Mucosa of rectum (tissue), 2 donors: ENCODE measurements around the gene HLA-DMA.

ENCODE experiments used
- H3K27ac ChIP-seq, 2 donors: one replicate each; pipeline ENCODE4 v1.7.0; 2013; ENCODE audit warnings: inconsistent platforms in 2 of 2, low read depth in 2 of 2, low read length in 2 of 2
- H3K27me3 ChIP-seq, 2 donors: one replicate each; pipeline ENCODE4 v1.7.0; 2013; ENCODE audit warnings: low read length in 2 of 2; ENCODE audit not compliant: control insufficient read depth in 2 of 2, insufficient read depth in 2 of 2
- H3K36me3 ChIP-seq, 2 donors: one replicate each; pipeline ENCODE4 v1.7.0; 2013; ENCODE audit warnings: low read length in 2 of 2; ENCODE audit not compliant: control insufficient read depth in 2 of 2, insufficient read depth in 2 of 2
- H3K4me1 ChIP-seq, 2 donors: one replicate each; pipeline ENCODE4 v1.7.0; 2013; ENCODE audit warnings: low read length in 2 of 2, mild to moderate bottlenecking in 1 of 2; ENCODE audit not compliant: control insufficient read depth in 2 of 2, insufficient read depth in 2 of 2
- H3K4me3 ChIP-seq, 2 donors: one replicate each; pipeline ENCODE4 v1.7.0; 2013; ENCODE audit warnings: low read length in 2 of 2
- H3K9ac ChIP-seq, 2 donors: one replicate each; pipeline ENCODE4 v1.7.0; 2013; ENCODE audit warnings: low read length in 2 of 2, low read depth in 1 of 2, mild to moderate bottlenecking in 1 of 2
- H3K9me3 ChIP-seq, 2 donors: one replicate each; pipeline ENCODE4 v1.7.0; 2013; ENCODE audit warnings: low read length in 2 of 2; ENCODE audit not compliant: control insufficient read depth in 2 of 2
- donor health status: healthy.
- donor health status: Normal muscosa, but diverticular disease.

HLA-DMA gene

GRCh38 chr6:32952817-32953739, at the start of gene HLA-DMA:
HLA-DMA (minus strand) TSS chr6:32953097; CDS start chr6:32953036, 61 bp downstream.
- Histone ChIP-seq H3K4me1 (peaks cover 7 to 12% of the 10 kb centered on the region in 2 donors), H3K27me3 (no peaks in the 10 kb centered on the region), H3K27ac (peak within 1 kb of the TSS; percentile 74 to 76), H3K9me3 (no peaks in the 10 kb centered on the region), H3K9ac (peak within 1 kb of the TSS; percentile 64 to 65), H3K4me3 (peak within 1 kb of the TSS; percentile 59 to 70), H3K36me3 (no peaks in the 10 kb centered on the region)

- no peak overlapping the region for H3K4me3 ChIP-seq
- no peaks in the 10 kb centered on the region for H3K9me3 ChIP-seq
- H3K4me1 ChIP-seq, result no peaks in the 10 kb centered on the region
- H3K27me3 ChIP-seq, result peaks cover 0 to 17% of the 10 kb centered on the region in 2 donors
- H3K27ac ChIP-seq, result no peak overlapping the region
- H3K36me3 ChIP-seq, result no peaks in the 10 kb centered on the region
- H3K9ac ChIP-seq, result no peak overlapping the region
These were observed 48.8 kb upstream of the HLA-DMA start for GRCh38 chr6:33001685-33002084.

- no peaks in the 10 kb centered on the region for H3K4me1 ChIP-seq
- no peaks in the 10 kb centered on the region for H3K9me3 ChIP-seq
- no peak overlapping the region for H3K4me3 ChIP-seq
These were observed 47.2 kb upstream of the HLA-DMA start for GRCh38 chr6:33000055-33000454.

GRCh38 chr6:32995448-32995847, 42.6 kb upstream of the HLA-DMA start:
- Histone ChIP-seq H3K4me3 (no peak overlapping the region), H3K9me3 (no peaks in the 10 kb centered on the region), H3K4me1 (no peaks in the 10 kb centered on the region), H3K27ac (no peak overlapping the region), H3K9ac (no peak overlapping the region), H3K36me3 (no peaks in the 10 kb centered on the region), H3K27me3 (peaks cover 0 to 8% of the 10 kb centered on the region in 2 donors)

More at GRCh38 chr6:33000055-33000454, 47.2 kb upstream of the HLA-DMA start:
- no peak overlapping the region for H3K9ac ChIP-seq
- H3K27me3 ChIP-seq, result peaks cover 0 to 17% of the 10 kb centered on the region in 2 donors
- H3K36me3 ChIP-seq, result no peaks in the 10 kb centered on the region
- no peak overlapping the region for H3K27ac ChIP-seq

GRCh38 chr6:32993363-32993973, 40.6 kb upstream of the HLA-DMA start:
- Histone ChIP-seq H3K36me3 (no peaks in the 10 kb centered on the region), H3K9me3 (no peaks in the 10 kb centered on the region), H3K27ac (no peak overlapping the region), H3K27me3 (peaks cover 0 to 1% of the 10 kb centered on the region in 2 donors), H3K4me3 (no peak overlapping the region), H3K4me1 (no peaks in the 10 kb centered on the region), H3K9ac (no peak overlapping the region)

- no peaks in the 10 kb centered on the region for H3K4me1 ChIP-seq
- H3K27me3 ChIP-seq, result no peaks in the 10 kb centered on the region
- H3K9me3 ChIP-seq, result no peaks in the 10 kb centered on the region
- H3K4me3 ChIP-seq, result no peak overlapping the region
- no peak overlapping the region for H3K9ac ChIP-seq
- H3K27ac ChIP-seq, result no peak overlapping the region
- H3K36me3 ChIP-seq, result no peaks in the 10 kb centered on the region
These were observed 39.1 kb upstream of the HLA-DMA start for GRCh38 chr6:32991972-32992371.

GRCh38 chr6:32989368-32989767, 36.5 kb upstream of the HLA-DMA start:
- Histone ChIP-seq H3K36me3 (no peaks in the 10 kb centered on the region), H3K27ac (no peak overlapping the region), H3K27me3 (no peaks in the 10 kb centered on the region), H3K4me1 (peaks cover 4 to 6% of the 10 kb centered on the region in 2 donors), H3K4me3 (no peak overlapping the region), H3K9me3 (no peaks in the 10 kb centered on the region), H3K9ac (no peak overlapping the region)

- Histone ChIP-seq H3K4me1 (peaks cover 25 to 27% of the 10 kb centered on the region in 2 donors), H3K27me3 (no peaks in the 10 kb centered on the region), H3K4me3 (no peak overlapping the region), H3K36me3 (peaks cover 11 to 22% of the 10 kb centered on the region in 2 donors), H3K9ac (no peak overlapping the region), H3K9me3 (no peaks in the 10 kb centered on the region), H3K27ac (peak overlapping the region in 1 of 2 donors; percentile 32)
These were observed 31.9 kb upstream of the HLA-DMA start for GRCh38 chr6:32984622-32985389.

GRCh38 chr6:32983964-32984621, 31.2 kb upstream of the HLA-DMA start:
- no peak overlapping the region for H3K9ac ChIP-seq
- H3K27ac ChIP-seq, result peak overlapping the region in 1 of 2 donors; percentile 32
- H3K4me1 ChIP-seq, result peaks cover 26 to 27% of the 10 kb centered on the region in 2 donors

More at GRCh38 chr6:32983964-32984621, 31.2 kb upstream of the HLA-DMA start:
- Histone ChIP-seq H3K36me3 (peaks cover 19 to 29% of the 10 kb centered on the region in 2 donors), H3K27me3 (no peaks in the 10 kb centered on the region), H3K4me3 (no peak overlapping the region), H3K9me3 (no peaks in the 10 kb centered on the region)
